Amniotic stem cell (primary cell): Measurements from ENCODE around the gene KCP.

Source experiments
- DNase-seq: peaks from one replicate; lab custom pipeline; 2025; lab: John Stamatoyannopoulos, UW

Gene KCP

GRCh38 chr7:128939075-128939860 is 28.8 kb upstream of the KCP start:
- no peak for DNase-seq

GRCh38 chr7:128938544-128939074 is 28.1 kb upstream of the KCP start:
- no peak for DNase-seq

GRCh38 chr7:128937647-128938543 is 27.4 kb upstream of the KCP start, which contains the start of gene IRF5:
Gene IRF5, plus strand, starts transcription at chr7:128937927. Its CDS starts 4,155 bp downstream, at chr7:128942082.
- no peak for DNase-seq

DNA sequence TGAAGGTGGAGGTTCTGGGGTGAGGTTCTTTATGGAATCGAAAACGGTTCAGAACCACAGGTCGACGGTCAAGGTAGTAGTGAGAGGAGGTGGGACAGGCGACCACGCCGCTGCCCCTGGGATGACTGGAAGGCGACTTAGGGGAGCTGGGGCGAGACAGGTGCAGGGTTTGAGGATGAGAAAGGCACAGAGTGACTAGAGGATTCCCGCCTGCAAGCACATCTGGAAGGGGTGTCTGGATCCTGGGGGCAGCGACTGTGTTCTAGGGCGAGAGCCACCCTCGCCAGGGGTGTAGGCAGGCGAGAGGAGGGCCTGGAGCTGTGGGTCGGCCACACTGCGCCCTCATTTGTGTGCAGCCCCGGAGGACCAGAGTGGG is 26.8 kb upstream of the KCP start:
- no peak for DNase-seq

GRCh38 chr7:128936798-128937197 is 26.3 kb upstream of the KCP start:
- no peak for DNase-seq

DNA sequence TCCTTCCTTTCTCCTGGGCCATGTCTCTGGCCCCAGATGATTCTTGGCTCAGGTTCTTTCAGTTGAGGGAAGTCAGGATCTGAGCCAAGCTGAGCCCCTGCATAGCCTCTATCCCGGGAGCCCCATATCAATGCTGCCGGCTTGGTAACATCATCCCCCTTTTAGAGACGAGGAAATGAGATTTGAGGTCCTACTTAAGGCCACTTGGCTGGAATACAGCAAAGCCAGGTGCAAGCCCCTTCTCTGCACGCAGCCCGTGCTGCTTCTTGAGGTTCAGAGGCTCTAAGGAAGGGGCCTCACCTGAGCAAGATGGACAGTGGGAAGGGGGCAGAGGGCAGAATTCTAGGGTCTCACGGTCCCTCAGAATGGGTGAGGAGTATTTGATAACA is 24.8 kb upstream of the KCP start:
- DNase-seq, result no peak

DNA sequence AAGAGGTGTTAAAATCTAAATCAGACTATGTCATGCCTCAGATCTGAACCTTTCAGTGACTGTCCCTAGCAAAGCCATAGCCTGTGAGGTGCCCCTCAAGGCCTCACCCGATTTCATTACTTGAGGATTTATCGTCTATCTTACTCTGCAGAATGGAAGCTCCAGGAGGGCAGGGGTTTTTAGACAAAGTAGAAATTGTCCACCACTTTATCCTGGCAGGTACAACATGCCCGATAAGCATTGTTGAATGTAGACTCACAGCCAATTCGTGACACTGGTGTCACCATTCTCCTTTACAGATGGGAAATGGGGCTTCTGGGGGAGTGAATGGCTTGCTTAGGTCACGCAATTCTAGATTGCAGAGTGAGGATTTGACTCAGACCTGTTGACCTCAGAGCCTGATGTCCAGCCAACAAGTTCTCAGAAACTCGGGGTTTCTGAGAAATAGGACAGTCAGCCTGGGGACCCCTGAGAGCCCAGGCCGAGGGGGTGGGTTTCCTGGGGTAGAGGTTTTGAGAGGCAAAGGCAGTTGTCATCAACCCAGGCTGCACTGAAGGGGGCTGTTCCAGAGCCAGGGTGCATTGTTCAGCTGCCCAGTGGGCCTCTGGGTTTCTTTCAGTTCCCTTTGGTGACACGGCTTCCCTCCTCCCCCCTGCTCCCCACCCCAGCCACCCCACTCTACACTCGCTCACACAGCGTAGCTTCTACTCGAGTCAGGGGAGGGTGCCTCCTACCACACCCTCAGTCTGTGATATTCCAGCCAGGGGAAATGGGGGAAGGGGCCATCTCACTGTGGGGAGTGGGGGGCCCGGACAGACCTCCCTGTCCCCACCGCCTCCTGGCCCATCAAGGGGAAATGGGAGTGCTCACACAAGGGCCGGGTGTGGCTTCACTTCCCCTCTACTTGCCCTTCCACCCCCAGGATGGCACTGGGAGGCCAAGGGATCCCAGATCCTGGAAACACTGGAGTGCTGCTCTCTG is 24.1 kb upstream of the KCP start:
- no peak for DNase-seq

GRCh38 chr7:128933180-128933891 is 22.8 kb upstream of the KCP start:
- DNase-seq, result no peak

- no peak for DNase-seq
Observed at GRCh38 chr7:128932862-128933179, 22.3 kb upstream of the KCP start.

GRCh38 chr7:128931965-128932861 is 21.7 kb upstream of the KCP start:
- no peak for DNase-seq

DNA sequence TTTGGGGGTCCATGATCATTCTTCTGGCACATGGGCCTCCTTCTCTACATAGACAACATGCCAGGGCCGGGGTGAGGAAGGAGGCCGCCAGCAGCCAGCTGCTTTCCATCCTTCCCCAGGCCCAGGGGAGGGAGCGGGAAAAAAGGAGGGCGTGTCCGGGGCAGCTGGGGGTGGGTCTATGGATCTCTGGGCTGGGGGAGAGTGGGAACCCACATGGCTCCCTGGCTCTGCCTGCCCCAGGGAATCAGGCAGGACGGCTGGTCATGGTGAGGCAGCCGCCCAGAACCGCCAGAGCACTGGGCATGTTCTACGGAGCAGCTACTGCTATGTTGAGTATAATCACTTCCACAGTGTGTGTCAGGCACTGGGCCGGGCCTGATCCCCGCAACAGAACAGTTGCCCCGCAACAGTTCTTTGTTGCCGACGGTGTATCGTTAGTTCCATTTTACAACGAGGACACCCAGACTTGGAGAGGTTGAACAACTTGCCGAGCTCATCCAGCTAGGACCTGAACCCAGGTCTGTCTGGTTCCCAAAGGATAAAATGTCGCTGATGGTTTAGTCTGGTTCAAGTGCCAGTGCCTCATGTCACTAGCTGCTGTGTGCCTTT is 20.8 kb upstream of the KCP start:
- no peak for DNase-seq

- no peak for DNase-seq
Observed at GRCh38 chr7:128928882-128929788, 18.6 kb upstream of the KCP start.

DNA sequence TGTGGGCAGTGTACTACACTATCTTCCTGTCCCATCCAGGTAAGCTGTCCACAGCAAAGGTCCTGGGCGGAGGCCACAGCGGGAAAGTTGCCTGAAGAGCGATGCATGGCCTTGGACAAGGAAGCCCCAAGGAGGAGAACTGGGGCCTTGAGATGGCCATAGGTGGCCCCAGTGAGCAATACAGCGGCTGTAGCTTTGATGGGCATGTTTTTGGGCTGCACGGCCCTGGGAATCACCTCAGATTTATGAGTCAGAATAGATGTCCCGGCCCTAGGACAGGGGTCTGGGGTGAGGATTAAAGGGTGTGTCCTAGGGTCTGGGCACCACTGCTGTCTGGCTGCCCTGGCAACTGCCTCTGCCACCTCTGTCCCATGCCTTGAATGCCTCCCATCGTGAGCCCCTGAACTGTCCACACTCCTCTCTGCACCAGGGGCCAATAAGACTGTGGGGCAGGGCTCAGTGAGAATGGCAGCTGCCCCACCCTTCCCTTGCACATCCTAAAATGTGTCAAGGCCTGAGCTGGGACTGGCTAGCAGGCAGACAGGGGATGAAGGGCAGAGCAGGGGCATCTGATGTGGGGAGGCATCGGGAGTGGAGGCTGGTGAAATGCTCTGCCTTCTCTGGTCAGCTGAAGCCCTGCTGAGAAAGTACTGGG is 17.8 kb upstream of the KCP start:
- no peak for DNase-seq

DNA sequence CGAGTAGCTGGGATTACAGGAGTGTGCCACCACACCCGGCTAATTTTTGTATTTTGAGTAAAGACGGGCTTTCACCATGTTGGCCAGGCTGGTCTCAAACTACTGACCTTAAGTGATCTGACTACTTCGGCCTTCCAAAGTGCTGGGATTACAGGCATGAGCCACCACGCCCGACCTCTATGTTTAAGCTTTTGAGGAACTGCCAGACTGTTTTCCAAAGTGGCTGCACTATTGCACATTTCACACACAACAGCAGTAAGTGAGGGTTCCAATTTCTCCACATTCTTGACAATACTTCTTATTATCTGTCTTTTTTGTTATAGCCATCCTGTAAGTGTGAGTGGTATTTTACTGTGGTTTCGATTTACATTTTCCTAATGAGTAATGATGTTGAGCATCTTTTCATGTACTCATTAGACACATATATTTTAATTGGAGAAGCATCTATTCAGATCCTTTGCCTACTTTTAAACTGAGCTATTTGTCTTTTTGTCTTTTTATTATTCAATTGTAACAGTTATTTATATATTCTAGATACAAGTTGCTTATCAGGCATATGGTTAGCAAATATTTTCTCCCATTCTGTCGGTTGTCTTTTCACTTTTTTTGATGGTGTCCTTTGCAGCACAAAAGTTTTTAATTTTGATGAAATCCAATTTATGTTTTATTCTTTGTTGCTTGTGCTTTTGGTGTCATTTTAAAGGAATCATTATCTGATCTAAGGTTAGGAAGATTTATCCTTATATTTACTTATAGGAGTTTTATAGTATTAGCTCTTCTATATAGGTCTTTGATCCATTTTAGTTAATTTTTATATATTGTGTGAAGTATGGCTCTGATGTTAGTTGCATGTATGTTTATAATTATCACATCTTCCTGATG is 14.4 kb upstream of the KCP start:
- no peak for DNase-seq

- no peak for DNase-seq
Observed at GRCh38 chr7:128923411-128923800, 12.9 kb upstream of the KCP start.

DNA sequence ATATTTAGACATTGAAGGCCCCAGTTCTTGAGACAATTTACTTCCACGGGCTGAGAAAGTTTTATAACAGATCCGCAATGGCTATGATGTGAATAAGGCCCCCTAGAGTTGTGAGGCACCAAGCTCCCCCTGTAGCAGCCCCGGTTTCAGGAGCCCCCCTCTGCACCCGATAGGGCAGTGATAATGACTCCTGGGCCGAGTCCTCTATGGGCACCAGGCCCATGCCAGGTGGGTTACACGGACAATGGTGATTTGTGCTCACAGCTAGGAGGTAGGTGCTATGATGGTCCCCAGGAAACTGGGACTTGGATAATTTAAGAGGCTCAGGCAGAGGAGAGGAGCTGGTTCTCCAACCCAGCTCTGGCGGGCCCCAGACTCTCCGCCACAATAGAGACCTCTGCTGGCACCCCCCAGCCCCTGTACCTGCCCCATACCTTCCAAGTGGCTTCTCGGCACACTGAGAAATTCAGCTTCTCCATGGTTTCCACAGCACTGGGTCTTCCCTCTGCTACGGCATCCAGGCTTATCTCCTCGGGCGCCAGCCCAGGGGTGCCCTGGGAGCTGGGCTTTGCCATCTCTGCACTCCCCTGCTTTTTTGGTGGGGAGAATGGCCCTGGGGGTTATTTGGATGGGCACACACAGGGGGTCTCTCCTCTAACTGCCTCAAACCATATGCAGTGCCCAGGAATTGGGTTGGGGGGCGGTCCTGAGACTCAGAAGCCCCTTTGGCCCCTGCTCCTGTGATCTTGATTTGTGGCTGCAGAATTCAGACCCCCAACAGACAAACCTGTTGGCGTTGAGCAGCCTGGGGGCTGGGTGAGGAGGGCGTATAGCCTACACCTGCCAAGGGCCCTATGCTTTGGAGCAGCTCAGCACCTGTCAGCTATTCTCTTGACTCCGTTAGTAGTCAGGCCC is 12.2 kb upstream of the KCP start:
- DNase-seq, result no peak
